Cardiac fibroblast (primary cell): Measurements from ENCODE around the gene HDAC11.

Experiments used
- DNase-seq, 2 donors: peaks; one replicate each; pipeline versions ENCODE4 v3.0.0 to v3.0.0-alpha.2; 2010; ENCODE audit warnings: low read depth in 2 of 2
- H3K4me3 ChIP-seq, 2 donors: replicated peaks in 1 of 2; 1 replicate in 1 of 2; 2 replicates in 1 of 2; pipeline ENCODE4 v1.5.1; 2011; ENCODE audit warnings: low read depth in 2 of 2, low read length in 2 of 2, mild to moderate bottlenecking in 2 of 2, moderate library complexity in 1 of 2
- CTCF ChIP-seq: IDR thresholded peaks from one replicate; pipeline ENCODE4 v1.5.1; 2011; ENCODE audit warnings: low read depth, mild to moderate bottlenecking, low read length, inconsistent platforms

Gene HDAC11

GRCh38 chr3:13487403-13487802, 7.3 kb downstream of the HDAC11 start:
- TF ChIP-seq CTCF = no peak
- no peak overlapping the region for H3K4me3 ChIP-seq

GRCh38 chr3:13491206-13491974, 11.3 kb downstream of the HDAC11 start:
- DNase-seq = no peak
- no peak overlapping the region for H3K4me3 ChIP-seq
- no peak for TF ChIP-seq CTCF

More at GRCh38 chr3:13487403-13487802, 7.3 kb downstream of the HDAC11 start:
- DNase-seq = no peak

GRCh38 chr3:13492048-13492447, 11.9 kb downstream of the HDAC11 start:
- H3K4me3 ChIP-seq = no peak overlapping the region
- DNase-seq = no peak
- TF ChIP-seq CTCF = no peak

GRCh38 chr3:13492976-13493866, 13.1 kb downstream of the HDAC11 start:
- no peak overlapping the region for H3K4me3 ChIP-seq
- TF ChIP-seq CTCF = no peak
- DNase-seq = no peak

- no peak for TF ChIP-seq CTCF
- no peak for DNase-seq
Observed at GRCh38 chr3:13493867-13494441, 13.8 kb downstream of the HDAC11 start.

GRCh38 chr3:13494463-13495350, 14.6 kb downstream of the HDAC11 start:
- no peak overlapping the region for H3K4me3 ChIP-seq
- DNase-seq = peak; percentile 44 to 52
- peak; percentile 76 for TF ChIP-seq CTCF

More at GRCh38 chr3:13493867-13494441, 13.8 kb downstream of the HDAC11 start:
- no peak overlapping the region for H3K4me3 ChIP-seq
